Colonic mucosa (tissue), 4 donors: ENCODE results near the gene PAFAH1B2. TPM values are rescaled to one million over a fixed set of nuclear protein-coding genes. Genes with fewer than 3 reads are reported as not detected.

ENCODE experiments used
- DNase-seq: peaks from one replicate; pipeline ENCODE4 v3.0.0-alpha.2; 2020
- H3K27ac ChIP-seq: fragments of 200-600 bp; one replicate; pipeline ENCODE4 v1.8.0; 2021
- H3K27me3 ChIP-seq: fragments of 200-600 bp; one replicate; pipeline ENCODE4 v1.8.0; 2021
- H3K36me3 ChIP-seq: fragments of 200-600 bp; one replicate; pipeline ENCODE4 v1.8.0; 2021
- H3K4me1 ChIP-seq: fragments of 200-600 bp; one replicate; pipeline ENCODE4 v1.8.0; 2021; ENCODE audit warnings: mild to moderate bottlenecking
- H3K4me3 ChIP-seq: fragments of 200-600 bp; one replicate; pipeline ENCODE4 v1.8.0; 2021
- H3K9ac ChIP-seq, 2 donors: one replicate each; pipeline ENCODE4 v1.7.0; 2013; ENCODE audit warnings: control low read depth in 2 of 2, low read depth in 2 of 2, low read length in 2 of 2
- H3K9me3 ChIP-seq: fragments of 200-600 bp; one replicate; pipeline ENCODE4 v1.8.0; 2021
- CTCF ChIP-seq: fragments of 200-600 bp; IDR thresholded peaks from one replicate; pipeline ENCODE4 v1.8.0; 2022; ENCODE audit warnings: antibody characterized with exemption, mild to moderate bottlenecking
- intact Hi-C: fragments of 100-400 bp; cut with DNase I; formaldehyde crosslinking; loops from one replicate; pipeline ENCODE4 v1.14.1; 2022
- total RNA-seq, 2 donors: library from RNA; stranded (reverse); fragmentation: NEBNext Ultra II Directional in 1 of 2; extraction: Animal tissue kit (Norgen Biotek cat#: 25700) in 1 of 2; gene quantifications; one replicate each; pipeline ENCODE4 v1.2.1, GENCODE V29; 2021
- donor health status: healthy.
- donor health status: DM: no; HTN: no; CAD: no.
- donor health status: DM: no; HTN: no; CAD: no.

PAFAH1B2 gene
- total RNA-seq, 2 donors from 2014 or later: 76.4 to 80.5 TPM

- H3K9me3 ChIP-seq: no peaks in the 10 kb centered on the region
- H3K4me1 ChIP-seq: no peaks in the 10 kb centered on the region
- H3K9ac ChIP-seq: no peak overlapping the region
- H3K36me3 ChIP-seq: no peaks in the 10 kb centered on the region
- H3K27me3 ChIP-seq: no peaks in the 10 kb centered on the region
- H3K27ac ChIP-seq: no peak overlapping the region
- DNase-seq: no peak
- intact Hi-C loops: no loop called here
- no peak overlapping the region for H3K4me3 ChIP-seq
- no peak for TF ChIP-seq CTCF
Measured at GRCh38 chr11:117146521-117146920, 2.4 kb downstream of the PAFAH1B2 start.

GRCh38 chr11:117152066-117152465 lies 8.0 kb downstream of the PAFAH1B2 start:
- H3K27ac ChIP-seq: no peak overlapping the region
- DNase-seq: no peak
- no peak for TF ChIP-seq CTCF
- H3K9ac ChIP-seq: no peak overlapping the region
- intact Hi-C loops: no loop called here
- no peaks in the 10 kb centered on the region for H3K4me1 ChIP-seq
- H3K27me3 ChIP-seq: no peaks in the 10 kb centered on the region
- no peaks in the 10 kb centered on the region for H3K36me3 ChIP-seq
- no peak overlapping the region for H3K4me3 ChIP-seq
- no peaks in the 10 kb centered on the region for H3K9me3 ChIP-seq

- Histone ChIP-seq H3K4me1 (no peaks in the 10 kb centered on the region), H3K27me3 (no peaks in the 10 kb centered on the region), H3K4me3 (no peak overlapping the region), H3K27ac (no peak overlapping the region), H3K9me3 (no peaks in the 10 kb centered on the region), H3K9ac (no peak overlapping the region), H3K36me3 (no peaks in the 10 kb centered on the region)
- TF ChIP-seq CTCF: no peak
- intact Hi-C loops: no loop called here
- no peak for DNase-seq
Measured at GRCh38 chr11:117154468-117154867, 10.4 kb downstream of the PAFAH1B2 start.

GRCh38 chr11:117157507-117157906 lies 13.4 kb downstream of the PAFAH1B2 start:
- H3K4me1 ChIP-seq: no peaks in the 10 kb centered on the region
- no peak for TF ChIP-seq CTCF
- H3K4me3 ChIP-seq: no peak overlapping the region
- H3K36me3 ChIP-seq: no peaks in the 10 kb centered on the region
- no peaks in the 10 kb centered on the region for H3K27me3 ChIP-seq
- no peak overlapping the region for H3K9ac ChIP-seq
- no peak for DNase-seq
- intact Hi-C loops: no loop called here
- no peaks in the 10 kb centered on the region for H3K9me3 ChIP-seq
- H3K27ac ChIP-seq: no peak overlapping the region

GRCh38 chr11:117159892-117160291 lies 15.8 kb downstream of the PAFAH1B2 start:
- no peaks in the 10 kb centered on the region for H3K9me3 ChIP-seq
- no peak overlapping the region for H3K4me3 ChIP-seq
- intact Hi-C loops: no loop called here
- no peaks in the 10 kb centered on the region for H3K27me3 ChIP-seq
- H3K4me1 ChIP-seq: no peaks in the 10 kb centered on the region
- H3K36me3 ChIP-seq: peaks cover 14% of the 10 kb centered on the region
- no peak for TF ChIP-seq CTCF
- no peak overlapping the region for H3K9ac ChIP-seq
- H3K27ac ChIP-seq: no peak overlapping the region
- no peak for DNase-seq

GRCh38 chr11:117160826-117161225 lies 16.7 kb downstream of the PAFAH1B2 start:
- intact Hi-C loops: no loop called here
- Histone ChIP-seq H3K4me1 (no peaks in the 10 kb centered on the region), H3K4me3 (no peak overlapping the region), H3K9ac (no peak overlapping the region), H3K27me3 (no peaks in the 10 kb centered on the region), H3K36me3 (peaks cover 20% of the 10 kb centered on the region), H3K9me3 (no peaks in the 10 kb centered on the region), H3K27ac (no peak overlapping the region)
- no peak for TF ChIP-seq CTCF
- DNase-seq: no peak
